Endometrium (tissue), 2 donors: ENCODE data around the gene MORC3.

Experiments used
- FAIRE-seq: peaks from 2 replicates; lab custom pipeline; 2012; peaks lifted over from hg19 to GRCh38; lab: Jason Lieb, UNC
- donor health status: control.
- donor health status: control.

The MORC3 gene

DNA sequence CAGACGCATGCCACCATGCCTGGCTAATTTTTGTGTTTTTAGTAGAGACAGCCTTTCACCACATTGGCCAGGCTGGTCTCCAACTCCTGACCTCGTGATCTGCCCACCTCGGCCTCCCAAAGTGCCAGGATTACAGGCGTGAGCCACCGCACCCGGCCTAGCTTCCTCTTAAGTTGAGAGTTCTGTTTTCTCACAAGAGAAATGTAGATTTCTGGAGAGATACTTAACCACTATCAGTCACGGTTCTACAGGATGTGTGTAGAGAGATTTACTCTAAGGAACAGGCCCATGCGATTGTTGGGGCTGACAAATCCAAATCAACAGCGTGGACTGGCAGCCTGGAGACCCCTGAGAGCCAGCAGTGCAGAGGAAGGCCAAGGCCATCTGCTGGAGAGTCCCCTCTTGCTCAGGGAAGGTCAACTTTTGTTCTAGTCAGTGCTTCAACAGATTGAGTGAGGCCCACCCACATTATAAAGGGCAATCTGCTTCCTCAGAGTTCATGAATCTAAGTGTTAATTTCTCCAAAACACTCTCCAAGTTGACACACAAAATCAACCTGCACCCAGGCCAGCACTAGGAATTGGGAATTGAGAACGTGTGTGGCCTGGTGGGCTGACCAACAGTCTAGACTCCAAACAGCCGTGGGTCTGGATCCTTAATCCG is 103.9 kb downstream of the MORC3 start:
- no peak for FAIRE-seq

DNA sequence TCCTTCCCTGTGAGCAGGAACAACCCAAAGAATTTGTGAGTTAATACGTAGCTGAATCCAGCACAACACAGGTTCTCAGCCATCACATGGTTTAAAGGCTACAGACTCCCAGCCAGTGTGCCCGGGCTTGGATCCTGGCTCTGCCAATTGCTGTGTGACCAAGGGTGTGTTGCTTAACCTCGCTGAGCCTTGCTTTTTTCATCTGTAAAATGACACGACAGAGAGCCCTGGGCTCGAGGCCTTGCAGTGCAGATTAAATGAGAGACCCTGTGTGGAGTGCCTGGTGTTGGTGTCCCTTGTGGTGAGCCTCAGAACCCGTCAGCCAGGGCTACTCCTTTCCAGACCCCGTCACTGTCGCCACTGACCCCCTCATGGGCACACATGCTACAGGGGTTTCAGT is 104.6 kb downstream of the MORC3 start:
- no peak for FAIRE-seq

DNA sequence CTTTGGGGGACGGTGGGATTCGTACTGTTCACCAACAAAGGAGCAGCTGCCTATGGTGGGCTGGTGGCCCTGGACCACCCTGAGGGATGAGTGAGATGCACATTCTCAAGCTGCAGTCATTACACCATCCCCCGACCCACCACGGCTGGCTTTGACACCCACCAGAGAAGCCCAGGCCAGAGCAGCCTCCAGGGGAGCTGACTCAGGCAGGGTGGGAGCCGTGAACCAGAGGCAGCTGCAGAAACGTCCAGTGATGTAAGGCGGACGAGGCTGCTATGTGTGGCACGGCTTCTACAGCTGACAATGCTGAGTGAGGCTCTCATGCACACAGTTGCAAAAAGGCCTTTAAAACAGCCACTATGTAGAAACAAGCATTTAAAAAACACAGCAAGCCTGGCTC is 105.3 kb downstream of the MORC3 start:
- FAIRE-seq, result no peak
